Ishikawa (cell line): ENCODE measurements around the gene BCL7A.

Experiments
- CEBPB ChIP-seq: IDR thresholded peaks from 2 replicates; pipeline ENCODE4 v1.6.1; 2012
- CREB1 ChIP-seq: IDR thresholded peaks from 2 replicates; pipeline ENCODE4 v1.6.1; 2012; ENCODE audit warnings: low read depth
- EGR1 ChIP-seq: IDR thresholded peaks from 2 replicates; pipeline ENCODE4 v1.6.1; 2012
- EP300 ChIP-seq: IDR thresholded peaks from 2 replicates; pipeline ENCODE4 v1.6.1; 2012; ENCODE audit warnings: borderline replicate concordance
- FOXM1 ChIP-seq: IDR thresholded peaks from 2 replicates; pipeline ENCODE4 v1.6.1; 2012; ENCODE audit warnings: low read depth, borderline replicate concordance
- MAX ChIP-seq: IDR thresholded peaks from 2 replicates; pipeline ENCODE4 v1.6.1; 2012
- NFIC ChIP-seq: IDR thresholded peaks from 2 replicates; pipeline ENCODE4 v1.6.1; 2012
- RAD21 ChIP-seq: IDR thresholded peaks from 2 replicates; pipeline ENCODE4 v1.6.1; 2012; ENCODE audit warnings: low read depth
- REST ChIP-seq: IDR thresholded peaks from 2 replicates; pipeline ENCODE4 v1.6.1; 2012; ENCODE audit warnings: low read depth, mild to moderate bottlenecking
- TAF1 ChIP-seq: IDR thresholded peaks from 2 replicates; pipeline ENCODE4 v1.6.1; 2012; ENCODE audit warnings: low read depth, mild to moderate bottlenecking
- TCF12 ChIP-seq: IDR thresholded peaks from 2 replicates; pipeline ENCODE4 v1.6.1; 2012; ENCODE audit warnings: low read depth
- TEAD4 ChIP-seq: IDR thresholded peaks from 2 replicates; pipeline ENCODE4 v1.6.1; 2012
- USF1 ChIP-seq: IDR thresholded peaks from 2 replicates; pipeline ENCODE4 v1.6.1; 2012
- YY1 ChIP-seq: IDR thresholded peaks from 2 replicates; pipeline ENCODE4 v1.6.1; 2012; ENCODE audit warnings: low read depth
- ZBTB7A ChIP-seq: IDR thresholded peaks from 2 replicates; pipeline ENCODE4 v1.6.1; 2012; ENCODE audit warnings: low read depth

Gene BCL7A

GRCh38 chr12:122096014-122096413 lies 74.3 kb downstream of the BCL7A start:
- TF ChIP-seq TAF1 = no peak
- no peak for TF ChIP-seq ZBTB7A
- no peak for TF ChIP-seq FOXM1
- TF ChIP-seq CEBPB = no peak
- TF ChIP-seq TEAD4 = no peak
- TF ChIP-seq YY1 = no peak
- TF ChIP-seq MAX = no peak
- no peak for TF ChIP-seq EGR1
- no peak for TF ChIP-seq TCF12
- TF ChIP-seq NFIC = no peak
- no peak for TF ChIP-seq REST

GRCh38 chr12:122096591-122097149 lies 75.0 kb downstream of the BCL7A start:
- no peak for TF ChIP-seq FOXM1
- no peak for TF ChIP-seq REST
- TF ChIP-seq YY1 = no peak
- no peak for TF ChIP-seq CREB1
- TF ChIP-seq MAX = no peak
- no peak for TF ChIP-seq CEBPB
- TF ChIP-seq TCF12 = no peak
- TF ChIP-seq EGR1 = no peak
- TF ChIP-seq TAF1 = no peak
- TF ChIP-seq USF1 = no peak
- TF ChIP-seq RAD21 = no peak
- no peak for TF ChIP-seq ZBTB7A

GRCh38 chr12:122097584-122097926 lies 75.9 kb downstream of the BCL7A start:
- TF ChIP-seq TAF1 (no peak), TCF12 (no peak), CEBPB (no peak), USF1 (no peak), YY1 (no peak)

GRCh38 chr12:122097927-122098756 lies 76.5 kb downstream of the BCL7A start:
- TF ChIP-seq YY1 (no peak), ZBTB7A (no peak), TAF1 (no peak), TEAD4 (no peak), USF1 (no peak), TCF12 (no peak), CEBPB (no peak)

GRCh38 chr12:122099280-122099749 lies 77.6 kb downstream of the BCL7A start:
- no peak for TF ChIP-seq USF1
- no peak for TF ChIP-seq CEBPB
- no peak for TF ChIP-seq TEAD4
- no peak for TF ChIP-seq ZBTB7A
- TF ChIP-seq CREB1 = no peak
- TF ChIP-seq YY1 = no peak
- TF ChIP-seq REST = no peak
- no peak for TF ChIP-seq MAX
- no peak for TF ChIP-seq FOXM1
- TF ChIP-seq EP300 = no peak
- TF ChIP-seq NFIC = no peak
- no peak for TF ChIP-seq RAD21
- TF ChIP-seq EGR1 = no peak
- no peak for TF ChIP-seq TAF1
- no peak for TF ChIP-seq TCF12
